ENCODE results near the gene TRANK1.
"Not testable (repeated sequence)": the region's sequence is repeated elsewhere in the genome, so short reads cannot be mapped to it uniquely, and the experiment has no call there.

TRANK1 gene

DNA sequence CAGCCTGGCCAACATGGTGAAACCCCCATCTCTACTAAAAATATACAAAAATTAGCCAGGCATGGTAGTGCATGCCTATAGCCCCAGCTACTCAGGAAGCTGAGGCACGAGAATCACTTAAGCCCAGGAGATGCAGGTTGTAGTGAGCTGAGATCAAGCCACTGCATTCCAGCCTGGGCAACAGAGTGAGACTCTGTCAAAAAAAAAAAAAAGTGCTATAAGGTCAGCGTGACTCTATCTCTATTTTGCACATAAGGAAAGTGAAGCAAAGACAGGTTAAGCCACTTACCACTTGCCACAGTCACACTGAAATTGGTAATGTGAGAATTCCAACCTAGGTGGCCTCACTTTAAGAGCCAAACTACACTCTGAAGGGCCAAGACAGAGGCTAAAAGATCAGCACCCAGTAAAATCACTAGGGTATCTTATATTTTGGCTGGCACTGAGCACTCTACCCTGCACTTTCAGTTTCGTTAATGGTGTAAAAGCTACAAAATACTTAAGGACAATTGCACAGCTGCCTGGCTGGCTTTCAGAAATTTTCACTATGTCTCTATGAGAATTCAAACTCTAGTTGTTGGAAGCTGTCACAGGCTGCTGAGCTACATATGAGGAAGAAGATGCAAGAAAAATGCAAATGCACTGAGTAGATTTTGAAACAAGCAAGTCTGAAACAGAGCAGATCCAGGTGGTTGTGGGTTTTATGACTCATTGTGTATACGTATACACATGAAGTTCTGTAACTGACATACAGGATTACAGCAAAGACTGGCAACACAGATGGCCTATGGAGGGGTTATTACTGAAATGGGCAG, 32.7 kb downstream of the TRANK1 start:
- Histone ChIP-seq H3K4me1 (ENCODE audit: control insufficient read depth, insufficient read depth, low read length) (peaks cover 8% of the 10 kb centered on the region), H3K27ac (ENCODE audit: low read depth, low read length) (no peak overlapping the region), H3K9me3 (ENCODE audit: control insufficient read depth, insufficient read depth, low read depth, low read length) (no peaks in the 10 kb centered on the region), H3K27me3 (ENCODE audit: control insufficient read depth, insufficient read depth, low read length) (no peaks in the 10 kb centered on the region), H3K4me3 (ENCODE audit: low read depth, low read length) (no peak overlapping the region), H3K9ac (ENCODE audit: low read length) (no peak overlapping the region), H3K36me3 (ENCODE audit: control insufficient read depth, insufficient read depth, low read length) (no peaks in the 10 kb centered on the region)

DNA sequence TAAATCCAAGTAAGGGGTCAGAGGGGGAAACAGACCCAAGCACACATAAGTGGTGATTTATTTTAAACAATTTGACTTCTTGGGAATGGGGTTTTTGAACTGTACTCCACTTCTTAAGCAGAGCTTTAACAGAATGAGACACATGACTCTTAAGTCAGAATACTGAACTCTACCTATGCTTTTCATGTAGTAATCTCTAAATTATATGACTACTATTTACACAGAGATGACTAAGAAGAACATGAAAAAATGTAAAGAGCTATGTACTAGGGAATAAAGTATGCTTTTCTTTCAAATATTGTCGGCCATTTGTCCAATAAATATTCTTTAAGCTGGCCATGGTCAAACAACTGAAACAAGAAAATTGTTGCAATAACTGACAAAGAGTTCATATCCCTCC, 35.2 kb downstream of the TRANK1 start:
- no peak overlapping the region for H3K27ac ChIP-seq (ENCODE audit: low read depth, low read length)
- H3K36me3 ChIP-seq (ENCODE audit: control insufficient read depth, insufficient read depth, low read length) = no peaks in the 10 kb centered on the region
- peaks cover 11% of the 10 kb centered on the region for H3K4me1 ChIP-seq (ENCODE audit: control insufficient read depth, insufficient read depth, low read length)
- H3K4me3 ChIP-seq (ENCODE audit: low read depth, low read length) = no peak overlapping the region
- H3K9me3 ChIP-seq (ENCODE audit: control insufficient read depth, insufficient read depth, low read depth, low read length) = no peaks in the 10 kb centered on the region
- H3K9ac ChIP-seq (ENCODE audit: low read length) = no peak overlapping the region
- no peaks in the 10 kb centered on the region for H3K27me3 ChIP-seq (ENCODE audit: control insufficient read depth, insufficient read depth, low read length)

DNA sequence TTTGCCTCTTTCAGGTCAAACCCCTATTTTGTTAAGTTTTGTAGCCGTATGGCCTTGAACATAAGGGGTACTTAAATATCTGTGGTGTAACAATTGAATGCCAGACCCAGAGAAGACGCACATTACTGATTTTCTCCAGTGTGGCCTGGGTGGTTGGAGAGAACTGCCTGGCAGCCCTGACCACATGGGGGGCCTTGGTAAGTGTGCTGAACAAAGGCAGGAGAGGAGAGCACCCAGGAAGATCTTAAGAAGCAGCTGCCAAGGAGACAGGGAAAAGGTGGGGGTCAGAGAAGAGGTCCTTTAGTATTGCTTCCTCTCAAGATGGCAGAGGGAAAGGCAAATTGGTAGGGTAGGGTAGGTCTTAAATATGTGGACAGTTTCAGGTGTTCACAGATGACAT, 35.7 kb downstream of the TRANK1 start:
- Histone ChIP-seq H3K27ac (ENCODE audit: low read depth, low read length) (no peak overlapping the region), H3K4me1 (ENCODE audit: control insufficient read depth, insufficient read depth, low read length) (peaks cover 11% of the 10 kb centered on the region), H3K27me3 (ENCODE audit: control insufficient read depth, insufficient read depth, low read length) (no peaks in the 10 kb centered on the region)

DNA sequence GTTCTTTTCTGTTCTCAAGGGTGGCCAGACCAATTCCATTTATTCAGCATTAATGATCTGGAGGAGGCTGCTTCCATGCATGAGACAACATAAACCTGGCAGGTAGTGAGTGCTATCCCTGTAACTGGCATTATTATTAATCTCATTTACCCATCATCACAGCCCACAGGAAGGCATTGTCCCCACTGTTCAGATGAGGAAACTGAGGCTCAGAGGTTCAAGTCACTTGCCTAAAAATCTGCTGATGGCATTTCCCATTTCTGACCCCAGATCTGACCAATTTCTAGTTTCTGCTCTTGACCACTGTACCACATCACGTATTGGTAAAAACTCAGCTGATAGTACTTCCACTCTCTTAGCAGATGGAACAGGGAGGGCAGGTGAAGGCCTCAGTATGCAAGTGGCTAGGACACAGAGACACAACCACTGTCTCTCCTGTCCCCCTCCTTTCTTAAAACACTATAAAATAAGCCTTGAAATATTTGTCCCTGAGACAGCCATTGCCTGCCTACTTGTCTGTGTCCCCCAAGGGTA, 36.1 kb downstream of the TRANK1 start:
- Histone ChIP-seq H3K4me3 (ENCODE audit: low read depth, low read length) (no peak overlapping the region), H3K27ac (ENCODE audit: low read depth, low read length) (no peak overlapping the region), H3K9ac (ENCODE audit: low read length) (no peak overlapping the region), H3K36me3 (ENCODE audit: control insufficient read depth, insufficient read depth, low read length) (no peaks in the 10 kb centered on the region), H3K27me3 (ENCODE audit: control insufficient read depth, insufficient read depth, low read length) (no peaks in the 10 kb centered on the region), H3K4me1 (ENCODE audit: control insufficient read depth, insufficient read depth, low read length) (peaks cover 11% of the 10 kb centered on the region), H3K9me3 (ENCODE audit: control insufficient read depth, insufficient read depth, low read depth, low read length) (no peaks in the 10 kb centered on the region)

More for the DNA sequence above, 35.7 kb downstream of the TRANK1 start:
- Histone ChIP-seq H3K9me3 (ENCODE audit: control insufficient read depth, insufficient read depth, low read depth, low read length) (no peaks in the 10 kb centered on the region), H3K36me3 (ENCODE audit: control insufficient read depth, insufficient read depth, low read length) (no peaks in the 10 kb centered on the region), H3K9ac (ENCODE audit: low read length) (no peak overlapping the region), H3K4me3 (ENCODE audit: low read depth, low read length) (no peak overlapping the region)

DNA sequence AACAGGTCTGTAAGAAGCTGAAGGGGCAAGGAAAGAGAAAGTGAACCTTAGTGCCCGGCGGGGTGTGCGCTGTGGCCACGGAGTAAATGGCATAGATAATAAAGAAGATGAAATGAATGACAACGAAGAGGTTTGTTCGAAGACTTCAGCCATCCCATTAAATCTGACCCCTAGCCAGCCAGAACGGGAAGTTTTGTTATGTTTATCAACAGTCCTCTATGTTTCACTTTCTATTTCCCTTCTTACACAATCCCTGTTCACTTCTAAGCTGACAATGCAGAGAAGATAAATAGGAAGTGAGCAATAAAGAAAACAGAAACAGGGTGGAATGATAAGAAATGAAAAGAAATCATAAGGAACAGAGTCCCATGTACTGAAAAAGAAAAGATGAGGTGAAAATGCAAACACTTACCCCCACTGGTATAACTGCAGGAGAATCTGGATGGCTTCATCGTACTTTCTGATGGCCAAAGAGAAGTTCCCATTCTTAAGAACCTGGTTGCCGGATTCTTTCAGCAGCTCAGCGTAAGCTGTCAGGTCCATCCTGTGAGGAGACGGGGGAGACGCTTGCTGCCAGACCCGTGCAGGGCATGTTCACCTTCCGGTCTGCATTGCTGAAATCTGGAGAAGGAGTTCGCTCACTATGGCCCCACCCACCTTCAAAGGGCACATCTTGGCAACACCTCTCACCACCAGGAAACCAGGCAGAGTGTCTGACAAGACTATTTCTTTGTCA, 36.8 kb downstream of the TRANK1 start:
- Histone ChIP-seq H3K4me1 (ENCODE audit: control insufficient read depth, insufficient read depth, low read length) (peaks cover 13% of the 10 kb centered on the region), H3K27me3 (ENCODE audit: control insufficient read depth, insufficient read depth, low read length) (no peaks in the 10 kb centered on the region), H3K36me3 (ENCODE audit: control insufficient read depth, insufficient read depth, low read length) (no peaks in the 10 kb centered on the region), H3K9me3 (ENCODE audit: control insufficient read depth, insufficient read depth, low read depth, low read length) (no peaks in the 10 kb centered on the region), H3K9ac (ENCODE audit: low read length) (no peak overlapping the region), H3K4me3 (ENCODE audit: low read depth, low read length) (no peak overlapping the region), H3K27ac (ENCODE audit: low read depth, low read length) (no peak overlapping the region)

DNA sequence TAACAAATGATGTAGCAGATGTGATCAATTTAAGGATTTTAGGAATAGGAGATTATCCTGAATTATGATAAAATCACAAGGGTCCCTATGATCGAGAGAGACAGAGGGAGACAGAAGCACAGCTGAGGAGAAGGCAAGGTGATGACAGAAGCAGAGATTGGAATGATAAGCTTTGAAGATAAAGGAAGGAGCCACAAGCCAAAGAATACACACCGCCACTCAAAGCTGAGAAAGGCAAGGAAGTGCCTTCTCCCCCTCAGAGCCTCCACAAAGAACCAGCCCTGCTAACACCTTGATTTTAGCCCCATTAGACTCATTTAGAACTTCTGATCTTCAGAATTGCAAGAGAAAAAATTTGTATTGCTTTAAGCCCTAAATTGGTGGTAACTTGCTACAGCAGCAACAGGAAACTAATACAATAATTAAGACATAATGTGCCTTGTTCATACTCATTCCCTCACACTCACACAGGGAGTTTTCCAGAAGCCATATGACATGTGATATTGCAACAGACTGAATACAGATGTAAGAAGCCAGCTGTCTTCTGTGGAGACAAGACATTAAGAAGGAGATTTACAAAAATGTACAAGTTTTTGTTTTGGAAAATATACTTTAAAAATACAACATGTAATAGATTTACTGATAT, 38.2 kb downstream of the TRANK1 start:
- no peak overlapping the region for H3K9ac ChIP-seq (ENCODE audit: low read length)
- no peak overlapping the region for H3K27ac ChIP-seq (ENCODE audit: low read depth, low read length)
- peaks cover 14% of the 10 kb centered on the region for H3K4me1 ChIP-seq (ENCODE audit: control insufficient read depth, insufficient read depth, low read length)

DNA sequence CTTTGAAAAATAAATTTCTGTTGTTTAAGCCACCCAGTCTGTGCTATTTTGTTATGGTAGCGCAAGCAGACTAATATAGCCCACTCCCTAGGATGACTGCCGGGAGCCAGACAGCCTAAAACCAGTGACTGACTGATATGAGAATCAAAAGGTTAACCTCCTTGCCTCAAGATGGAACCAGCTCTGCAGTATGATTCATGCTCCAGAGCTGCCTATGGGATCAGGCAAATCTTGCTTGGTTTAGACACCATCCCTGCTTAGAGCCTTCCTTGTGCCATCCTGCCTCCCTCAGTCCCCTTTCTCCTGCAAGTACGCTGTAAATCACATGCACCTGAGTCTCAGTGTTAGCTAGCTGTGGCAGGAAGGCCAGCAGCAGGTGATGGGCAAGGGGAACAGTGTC, 39.3 kb downstream of the TRANK1 start:
- Histone ChIP-seq H3K4me3 (ENCODE audit: low read depth, low read length) (no peak overlapping the region), H3K4me1 (ENCODE audit: control insufficient read depth, insufficient read depth, low read length) (peaks cover 14% of the 10 kb centered on the region), H3K9ac (ENCODE audit: low read length) (no peak overlapping the region), H3K27me3 (ENCODE audit: control insufficient read depth, insufficient read depth, low read length) (no peaks in the 10 kb centered on the region), H3K27ac (ENCODE audit: low read depth, low read length) (no peak overlapping the region), H3K36me3 (ENCODE audit: control insufficient read depth, insufficient read depth, low read length) (no peaks in the 10 kb centered on the region), H3K9me3 (ENCODE audit: control insufficient read depth, insufficient read depth, low read depth, low read length) (no peaks in the 10 kb centered on the region)

More for the DNA sequence above, 38.2 kb downstream of the TRANK1 start:
- Histone ChIP-seq H3K36me3 (ENCODE audit: control insufficient read depth, insufficient read depth, low read length) (no peaks in the 10 kb centered on the region), H3K9me3 (ENCODE audit: control insufficient read depth, insufficient read depth, low read depth, low read length) (no peaks in the 10 kb centered on the region), H3K4me3 (ENCODE audit: low read depth, low read length) (no peak overlapping the region), H3K27me3 (ENCODE audit: control insufficient read depth, insufficient read depth, low read length) (no peaks in the 10 kb centered on the region)

DNA sequence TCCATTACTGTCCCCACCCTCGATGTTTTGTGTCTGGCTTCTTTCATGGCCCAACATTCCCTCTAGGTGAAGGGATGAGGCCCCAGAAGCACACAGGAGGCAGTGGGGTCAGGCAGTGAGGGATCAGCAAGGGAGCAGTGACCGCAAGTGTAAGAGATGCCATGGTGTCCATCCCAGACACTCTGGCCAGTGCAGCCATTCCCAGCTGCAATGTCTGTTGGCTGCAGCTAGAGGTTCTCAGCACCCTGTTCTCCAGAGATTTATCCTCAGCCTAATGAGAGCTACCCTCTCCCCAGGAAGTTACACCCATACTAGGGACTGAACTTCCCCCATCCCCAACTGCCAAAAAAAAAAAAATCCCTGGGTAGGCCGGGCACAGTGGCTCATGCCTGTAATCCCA, 40.2 kb downstream of the TRANK1 start:
- no peaks in the 10 kb centered on the region for H3K27me3 ChIP-seq (ENCODE audit: control insufficient read depth, insufficient read depth, low read length)
- H3K9me3 ChIP-seq (ENCODE audit: control insufficient read depth, insufficient read depth, low read depth, low read length) = no peaks in the 10 kb centered on the region
- H3K27ac ChIP-seq (ENCODE audit: low read depth, low read length) = no peak overlapping the region
- no peak overlapping the region for H3K4me3 ChIP-seq (ENCODE audit: low read depth, low read length)
- no peaks in the 10 kb centered on the region for H3K36me3 ChIP-seq (ENCODE audit: control insufficient read depth, insufficient read depth, low read length)
- no peak overlapping the region for H3K9ac ChIP-seq (ENCODE audit: low read length)
- peaks cover 14% of the 10 kb centered on the region for H3K4me1 ChIP-seq (ENCODE audit: control insufficient read depth, insufficient read depth, low read length)

DNA sequence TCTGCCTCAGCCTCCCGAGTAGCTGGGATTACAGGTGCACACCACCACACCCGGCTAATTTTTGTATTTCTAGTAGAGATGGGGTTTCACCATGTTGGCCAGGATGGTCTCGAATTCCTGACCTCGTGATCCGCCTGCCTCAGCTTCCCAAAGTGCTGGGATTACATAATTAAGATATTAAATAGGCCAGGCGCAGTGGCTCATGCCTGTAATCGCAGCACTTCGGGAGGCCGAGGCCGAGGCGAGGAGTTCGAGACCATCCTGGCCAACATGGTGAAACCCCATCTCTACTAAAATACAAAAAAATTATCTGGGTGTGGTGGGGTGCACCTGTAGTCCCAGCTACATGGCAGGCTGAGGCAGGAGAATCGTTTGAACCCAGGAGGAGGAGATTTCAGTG, 40.8 kb downstream of the TRANK1 start:
- not testable (repeated sequence) for H3K36me3 ChIP-seq (ENCODE audit: control insufficient read depth, insufficient read depth, low read length); H3K27me3 ChIP-seq (ENCODE audit: control insufficient read depth, insufficient read depth, low read length); H3K4me3 ChIP-seq (ENCODE audit: low read depth, low read length); H3K27ac ChIP-seq (ENCODE audit: low read depth, low read length); H3K9me3 ChIP-seq (ENCODE audit: control insufficient read depth, insufficient read depth, low read depth, low read length); H3K9ac ChIP-seq (ENCODE audit: low read length)
- H3K4me1 ChIP-seq (ENCODE audit: control insufficient read depth, insufficient read depth, low read length) = peaks cover 14% of the 10 kb centered on the region

DNA sequence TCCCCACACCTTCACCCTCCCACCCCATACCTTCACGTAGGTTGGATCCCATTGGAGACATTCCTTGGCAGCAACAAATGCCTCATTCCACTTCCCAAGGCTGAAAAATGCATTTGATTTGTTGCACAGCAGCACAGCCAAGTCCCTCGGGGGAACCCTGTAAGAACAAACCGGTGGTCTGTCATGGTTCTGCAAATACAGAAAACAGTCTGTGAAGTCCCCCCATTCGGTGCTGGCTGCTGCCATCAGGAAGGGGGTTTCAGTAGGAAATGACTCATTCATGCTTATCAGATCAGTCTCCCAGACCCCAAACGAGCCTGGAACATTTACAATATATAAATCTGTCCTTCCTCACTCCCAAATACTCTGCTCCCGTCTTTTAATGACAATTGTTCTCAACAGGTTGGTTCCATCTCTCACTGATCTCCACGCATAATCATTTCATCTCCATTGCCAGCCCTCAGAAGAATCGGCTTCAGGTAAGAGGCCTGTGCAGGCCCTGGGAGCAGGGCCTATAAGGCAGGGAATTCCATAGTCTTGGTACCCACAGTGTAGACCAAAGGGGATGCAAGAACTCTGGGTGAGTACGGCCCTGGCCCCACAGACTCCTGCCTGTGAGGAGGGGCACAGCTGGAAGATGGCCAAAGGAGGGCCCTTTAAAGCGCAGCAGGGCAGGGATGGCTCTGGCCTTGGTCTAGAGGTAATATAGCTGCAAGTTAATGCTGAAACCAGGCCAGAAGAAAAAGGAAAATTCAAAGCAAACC, 41.6 kb downstream of the TRANK1 start:
- H3K9me3 ChIP-seq (ENCODE audit: control insufficient read depth, insufficient read depth, low read depth, low read length) = no peaks in the 10 kb centered on the region
- peaks cover 12% of the 10 kb centered on the region for H3K4me1 ChIP-seq (ENCODE audit: control insufficient read depth, insufficient read depth, low read length)
- H3K27ac ChIP-seq (ENCODE audit: low read depth, low read length) = no peak overlapping the region
- no peaks in the 10 kb centered on the region for H3K27me3 ChIP-seq (ENCODE audit: control insufficient read depth, insufficient read depth, low read length)
- H3K9ac ChIP-seq (ENCODE audit: low read length) = no peak overlapping the region
- no peaks in the 10 kb centered on the region for H3K36me3 ChIP-seq (ENCODE audit: control insufficient read depth, insufficient read depth, low read length)
- H3K4me3 ChIP-seq (ENCODE audit: low read depth, low read length) = no peak overlapping the region

All from HUES6 (cell line).